K562 (cell line): Measurements from ENCODE around the gene NAV2. TPM values are rescaled to one million over a fixed set of nuclear protein-coding genes. Genes with fewer than 3 reads are reported as not detected.

Experiments
- ATAC-seq: fragments of 200-7000 bp; cut with Tn5 transposase; 3 replicates; pipeline ENCODE4 v1.9.1; 2020; ENCODE audit warnings: moderate library complexity
- BruUV-seq: library from RNA; stranded (reverse); fragments of 400-500 nt; replicated peaks from 2 replicates; lab custom pipeline; 2021; lab: Mats Ljungman, UMichigan
- CTCF ChIA-PET: fragments of 300-600 bp; formaldehyde crosslinking; extraction: SDS; loops from one replicate; lab custom pipeline; 2021; ENCODE audit warnings: low intra/inter-chr PET ratio; lab: Yijun Ruan, JAX
- POLR2A ChIA-PET: fragments of 300-600, 350-650 bp; sonication (Branson Sonifier 250); formaldehyde crosslinking; extraction: SDS; loops from one replicate; lab custom pipeline; 2021; ENCODE audit warnings: antibody characterized with exemption, inconsistent platforms; lab: Yijun Ruan, JAX
- DNase-seq, 4 experiments: peaks; one replicate each; pipeline versions ENCODE4 v3.0.0 to v3.0.0-alpha.2; 2011 to 2018; ENCODE audit warnings: low spot score in 3 of 4, mixed read lengths in 3 of 4; ENCODE audit errors: extremely low read depth in 1 of 4
- FAIRE-seq: peaks from 2 replicates; lab custom pipeline; 2011; peaks lifted over from hg19 to GRCh38; lab: Jason Lieb, UNC
- H2AFZ ChIP-seq: 2 replicates; pipeline ENCODE4 v1.6.0; 2011; ENCODE audit warnings: low read depth, low read length, control low read depth, inconsistent platforms
- H3K27ac ChIP-seq: fragments of 200-600 bp; 3 replicates; pipeline ENCODE4 v1.8.0; 2011; ENCODE audit warnings: low read depth, mild to moderate bottlenecking, control low read depth, inconsistent platforms, low read length, moderate library complexity, mixed read lengths; ENCODE audit errors: extremely low read depth
- H3K27me3 ChIP-seq, 2 experiments: fragments of 300-600 bp in 1 of 2; 2 replicates in 1 of 2; 3 replicates in 1 of 2; pipeline versions ENCODE4 v1.6.0 to v1.8.0; 2011; ENCODE audit warnings: inconsistent platforms in 2 of 2, low read length in 2 of 2, mild to moderate bottlenecking in 1 of 2, mixed read lengths in 1 of 2, moderate library complexity in 1 of 2; ENCODE audit not compliant: control insufficient read depth in 2 of 2, insufficient read depth in 2 of 2
- H3K36me3 ChIP-seq: fragments of 300-600 bp; 3 replicates; pipeline ENCODE4 v1.8.0; 2011; ENCODE audit warnings: mild to moderate bottlenecking, low read length, inconsistent platforms; ENCODE audit not compliant: control insufficient read depth, insufficient read depth
- H3K4me1 ChIP-seq, 2 experiments: fragments of 200-600 bp in 1 of 2; replicated peaks in 1 of 2; 2 replicates in 1 of 2; 3 replicates in 1 of 2; pipeline versions ENCODE4 v1.5.1 to v1.8.0; 2011; ENCODE audit warnings: inconsistent platforms in 2 of 2, low read length in 2 of 2, mild to moderate bottlenecking in 1 of 2, mixed read lengths in 1 of 2, moderate library complexity in 1 of 2; ENCODE audit not compliant: control insufficient read depth in 2 of 2, insufficient read depth in 2 of 2
- H3K4me2 ChIP-seq: 2 replicates; pipeline ENCODE4 v1.6.1; 2011; ENCODE audit warnings: low read length, control low read depth, inconsistent platforms, mixed read lengths; ENCODE audit not compliant: insufficient read depth
- H3K4me3 ChIP-seq: fragments of 200-600 bp; sonication (generic), shearing (Covaris generic); 2 replicates; pipeline ENCODE4 v1.5.1; 2016; ENCODE audit warnings: control low read depth, inconsistent platforms
- H3K79me2 ChIP-seq: fragments of 200-600 bp; 3 replicates; pipeline ENCODE4 v1.8.0; 2011; ENCODE audit warnings: low read length, inconsistent platforms; ENCODE audit not compliant: control insufficient read depth, insufficient read depth
- H3K9ac ChIP-seq, 2 experiments: 2 replicates each; pipeline versions ENCODE4 v1.6.0 to v1.6.1; 2011; ENCODE audit warnings: low read depth in 2 of 2, low read length in 2 of 2, control low read depth in 1 of 2, inconsistent platforms in 1 of 2, mild to moderate bottlenecking in 1 of 2, mixed read lengths in 1 of 2; ENCODE audit not compliant: insufficient read depth in 1 of 2
- H3K9me1 ChIP-seq: one replicate; pipeline ENCODE4 v1.6.0; 2011; ENCODE audit warnings: inconsistent platforms, mild to moderate bottlenecking, low read length, moderate library complexity; ENCODE audit not compliant: control insufficient read depth, insufficient read depth
- H3K9me3 ChIP-seq: replicated peaks from 2 replicates; pipeline ENCODE4 v1.5.1; 2011; ENCODE audit warnings: low read depth, low read length, inconsistent platforms; ENCODE audit not compliant: control insufficient read depth, insufficient read depth
- H4K20me1 ChIP-seq: replicated peaks from 2 replicates; pipeline ENCODE4 v1.6.1; 2011; ENCODE audit warnings: low read length, inconsistent platforms, mixed read lengths; ENCODE audit not compliant: control insufficient read depth, insufficient read depth
- ATF4 ChIP-seq: fragments of 450-650 bp; formaldehyde crosslinking; IDR thresholded peaks from 2 replicates; pipeline ENCODE4 v1.4.0; 2022; ENCODE audit warnings: mild to moderate bottlenecking, moderate library complexity
- ELF2 ChIP-seq: fragments of 250-450 bp; sonication (Bioruptor Pico); IDR thresholded peaks from 2 replicates; pipeline ENCODE4 v1.5.0; 2021; ENCODE audit warnings: mild to moderate bottlenecking
- ELK1 ChIP-seq: sonication (generic); formaldehyde crosslinking; IDR thresholded peaks from 2 replicates; pipeline ENCODE4 v1.8.1; 2022; ENCODE audit warnings: missing genetic modification reagents
- JUN ChIP-seq, 2 experiments: sonication (generic) in 1 of 2; formaldehyde crosslinking in 1 of 2; IDR thresholded peaks; 2 replicates each; pipeline versions ENCODE4 v1.6.1 to v1.8.0; 2012 to 2022; ENCODE audit warnings: borderline replicate concordance in 2 of 2, mild to moderate bottlenecking in 2 of 2, improper control_type of control experiment in 1 of 2, low read depth in 1 of 2, low read length in 1 of 2, missing genetic modification reagents in 1 of 2
- MAFF ChIP-seq: IDR thresholded peaks from 2 replicates; pipeline ENCODE4 v1.6.1; 2012; ENCODE audit warnings: low read length, improper control_type of control experiment
- WGBS: fragments of 100-300 bp; shearing (Covaris generic); methylation state at CpG from one replicate; pipeline ENCODE4 v1.1.6; 2016; ENCODE audit warnings: low coverage, mixed read lengths; ENCODE audit not compliant: insufficient coverage; ENCODE audit errors: missing lambda C conversion rate; 5-methylcytosine and 5-hydroxymethylcytosine counted together
- in situ Hi-C: fragments of 300-500 bp; cut with MboI; formaldehyde crosslinking; loops from 4 replicates; pipeline ENCODE4 v1.15.0; 2018; ENCODE audit warnings: inconsistent platforms, mixed read lengths
- intact Hi-C: fragments of 100-400 bp; cut with micrococcal nuclease; formaldehyde crosslinking; loops from 2 replicates; pipeline ENCODE4 v1.14.2; 2022
- polyA plus RNA-seq, 8 experiments: library from polyadenylated mRNA; depleted of rRNA in 4 of 8; stranded (reverse) in 5 of 8; unstranded in 3 of 8; fragments of >200 nt; fragmentation: Nextera tagmentation in 2 of 8; fragmentation: Illumina TruSeq in 1 of 8; extraction: Ambion mirVana in 2 of 8; extraction: Trizol in 1 of 8; gene quantifications; 2 replicates each; pipeline versions ENCODE4 v1.2.1 to v1.2.3, GENCODE V29; 2011 to 2014; ENCODE audit warnings: inconsistent platforms in 1 of 8, missing spikeins in 1 of 8
- total RNA-seq, 7 experiments: library from RNA; depleted of rRNA in 6 of 7; stranded (reverse); fragments of >200 nt in 6 of 7; fragmentation: Illumina TruSeq in 2 of 7; extraction: Trizol in 2 of 7; gene quantifications; 2 replicates each; pipeline versions ENCODE4 v1.2.1 to v1.2.3, GENCODE V29; 2011 to 2021; ENCODE audit warnings: low replicate concordance in 1 of 7

Gene NAV2
- total and polyA plus RNA-seq, 9 of the 15 experiments (the other 6 are each of a cell fraction or from before 2014, with no cell fraction given): 0.03 to 0.35 (median 0.05) TPM

- TF ChIP-seq JUN (IDR thresholded peaks at IDR 0.05; ENCODE audit: borderline replicate concordance, low read depth, low read length) (no peak), JUN (CRISPR knock-in tag; IDR thresholded peaks at IDR 0.05; ENCODE audit: borderline replicate concordance) (no peak), MAFF (no peak)
Observed at GRCh38 chr11:20060181-20060580, 347.5 kb downstream of the NAV2 start (continued).

GRCh38 chr11:20060647-20061205 is 348.1 kb downstream of the NAV2 start:
- no peaks in the 10 kb centered on the region for H3K9me3 ChIP-seq
- no peak overlapping the region for H2AFZ ChIP-seq
- H3K4me3 ChIP-seq: no peak overlapping the region
- intact Hi-C loops: no loop called here
- POLR2A ChIA-PET: interaction anchor here (1.5 kb wide), 1 partner anchor 10 kb away, joined by 4 read pairs; no protein-coding TSS in a partner anchor
- H3K9me1 ChIP-seq: no peaks in the 10 kb centered on the region
- DNase-seq: no peak
- no peaks in the 10 kb centered on the region for H3K4me1 ChIP-seq
- TF ChIP-seq ATF4 (CRISPR knock-in tag) (no peak), ELF2 (CRISPR knock-in tag) (no peak), ELK1 (no peak)
- TF ChIP-seq, all 486 proteins: peak for 0
- ATAC-seq (no peak), FAIRE-seq (no peak)
- no peak overlapping the region for H3K27ac ChIP-seq
- CTCF ChIA-PET: no interaction called here
- WGBS: 28% methylated on average over 7 of the region's 7 CpGs
- in situ Hi-C loops: no loop called here
- H3K27me3 ChIP-seq: no peaks in the 10 kb centered on the region; a peak in 1 of 5 replicates
- H3K9ac ChIP-seq: no peak overlapping the region
- H3K4me2 ChIP-seq: no peak overlapping the region
- no peaks in the 10 kb centered on the region for H3K36me3 ChIP-seq
- no TSS peak for BruUV-seq
- H4K20me1 ChIP-seq: no peaks in the 10 kb centered on the region
- H3K79me2 ChIP-seq: no peaks in the 10 kb centered on the region
